Activated CD8-positive, alpha-beta memory T cell treated with anti-CD3 and anti-CD28 coated beads, Interleukin-2, amount 50 U/mL, for 1 hour (primary cell): ENCODE results near the gene ABCF2.

Experiments
- DNase-seq: peaks from one replicate; pipeline ENCODE4 v3.0.0-alpha.2; 2020; ENCODE audit errors: extremely low read depth

The ABCF2 gene

GRCh38 chr7:151242159-151243044 lies 15.4 kb upstream of the ABCF2 start:
- no peak for DNase-seq

GRCh38 chr7:151241755-151242096 lies 14.7 kb upstream of the ABCF2 start:
- no peak for DNase-seq

GRCh38 chr7:151240942-151241754 lies 14.1 kb upstream of the ABCF2 start:
- no peak for DNase-seq

GRCh38 chr7:151240536-151240935 lies 13.5 kb upstream of the ABCF2 start:
- DNase-seq: no peak

- no peak for DNase-seq
Measured at GRCh38 chr7:151239837-151240459, 12.9 kb upstream of the ABCF2 start.

GRCh38 chr7:151238924-151239836 lies 12.2 kb upstream of the ABCF2 start:
- DNase-seq: no peak

- no peak for DNase-seq
Measured at GRCh38 chr7:151238190-151238810, 11.3 kb upstream of the ABCF2 start.

GRCh38 chr7:151237244-151238189 lies 10.5 kb upstream of the ABCF2 start:
- no peak for DNase-seq

GRCh38 chr7:151236406-151236805 lies 9.4 kb upstream of the ABCF2 start:
- no peak for DNase-seq

GRCh38 chr7:151235091-151235787 lies 8.2 kb upstream of the ABCF2 start:
- DNase-seq: no peak

- no peak for DNase-seq
Measured at GRCh38 chr7:151233804-151234203, 6.8 kb upstream of the ABCF2 start.

- peak; percentile 40 for DNase-seq
Measured at GRCh38 chr7:151232917-151233701, 6.1 kb upstream of the ABCF2 start.

- DNase-seq: peak; percentile 65
Measured at GRCh38 chr7:151232091-151232916, 5.3 kb upstream of the ABCF2 start, which contains the start of gene CHPF2. Gene CHPF2 (plus strand): TSS chr7:151232483. CDS start chr7:151234012, 1,529 bp downstream.

- DNase-seq: no peak
Measured at GRCh38 chr7:151231080-151231479, 4.1 kb upstream of the ABCF2 start.

- no peak for DNase-seq
Measured at GRCh38 chr7:151229249-151229648, 2.2 kb upstream of the ABCF2 start.

GRCh38 chr7:151228024-151228866 lies 1.2 kb upstream of the ABCF2 start:
- DNase-seq: no peak

- no peak for DNase-seq
Measured at GRCh38 chr7:151226560-151226874, 488 bp downstream of the ABCF2 start.
